HK-2 (cell line): ENCODE results near the gene MBTPS1.

Source experiments
- DNase-seq: peaks from one replicate; pipeline ENCODE4 v3.0.0-alpha.2; 2018; ENCODE audit not compliant: unreplicated experiment

MBTPS1 gene

DNA sequence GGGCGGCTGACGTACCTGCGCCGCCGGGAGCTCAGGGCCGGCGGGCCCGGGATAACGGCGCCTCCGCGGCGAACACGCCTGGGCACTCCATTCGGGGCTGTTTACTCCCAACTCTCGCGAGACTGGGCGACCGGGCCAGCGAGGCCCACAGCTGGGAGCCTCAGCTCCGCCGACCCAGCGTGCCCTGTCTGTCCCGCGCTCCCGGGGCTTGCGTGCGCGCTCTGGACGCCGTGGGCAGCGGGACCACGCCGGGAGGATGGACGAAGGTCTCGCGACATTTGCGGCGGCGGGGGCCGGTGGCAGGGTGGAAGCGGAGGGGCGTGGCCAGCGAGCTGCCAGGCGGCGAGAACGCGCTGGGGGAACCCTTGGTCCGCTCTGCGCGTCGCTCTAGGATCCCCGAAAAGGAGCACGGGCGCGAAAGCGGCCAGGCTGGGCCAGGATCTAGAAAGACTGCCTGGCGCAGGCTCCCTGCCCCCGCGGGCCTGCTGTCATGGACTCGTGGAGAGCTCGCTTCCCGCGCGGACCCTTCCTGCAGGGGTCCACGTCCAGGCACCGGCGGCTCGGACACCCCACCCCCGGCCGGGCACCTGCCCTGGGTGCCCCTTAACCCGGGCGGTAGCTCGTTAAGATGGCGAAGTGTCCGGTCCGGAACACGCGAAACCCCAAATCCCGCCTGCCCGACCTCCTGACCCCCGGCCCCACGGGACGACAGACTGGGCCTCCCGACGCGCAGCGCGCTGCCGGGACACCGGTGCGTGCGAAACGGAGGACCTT, at the start of gene MBTPS1:
Gene MBTPS1, minus strand, starts transcription at position 223 of the 774 bp plus-strand sequence. CDS start 15,159 bp downstream, outside the sequence.
- peak; percentile 99 for DNase-seq

DNA sequence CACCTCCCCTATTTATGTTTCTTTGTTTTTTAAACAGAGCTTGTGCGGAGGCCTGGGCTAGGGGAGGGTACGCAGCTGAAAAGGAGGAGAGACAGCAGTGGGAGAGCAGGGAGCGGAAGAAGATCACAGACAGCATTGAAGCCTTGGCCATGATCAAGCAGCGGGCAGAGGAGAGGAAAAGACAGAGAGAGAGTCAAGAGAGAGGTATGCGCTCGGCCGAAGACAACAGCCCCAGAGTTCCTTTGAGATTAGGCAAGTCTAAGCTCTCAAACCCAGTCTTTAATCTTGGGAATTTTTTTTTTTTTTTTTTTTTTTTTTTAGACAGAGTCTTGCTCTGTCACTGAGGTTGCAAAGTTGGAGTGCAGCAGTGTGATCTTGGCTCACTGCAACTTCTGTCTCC, 49.0 kb upstream of the MBTPS1 start:
- DNase-seq: no peak

DNA sequence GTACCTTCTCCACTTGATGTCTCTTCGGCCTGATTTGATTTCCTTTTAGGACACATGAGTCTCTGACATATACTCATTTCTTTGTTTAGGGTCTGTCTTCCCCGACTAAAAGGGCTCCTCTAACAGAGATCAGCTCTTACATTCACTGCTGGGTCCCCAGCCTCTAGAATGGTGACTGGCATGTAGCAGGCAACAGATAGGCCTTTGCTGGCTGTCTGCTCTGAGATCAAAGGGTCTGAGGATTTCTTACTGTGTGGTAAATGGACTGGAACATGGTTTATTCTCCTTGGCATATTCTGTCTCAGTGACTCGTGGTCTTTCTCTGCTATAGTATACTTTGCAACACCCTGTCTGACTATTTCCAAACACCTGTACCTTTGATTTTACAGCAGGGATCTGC, 45.1 kb upstream of the MBTPS1 start:
- DNase-seq: no peak

DNA sequence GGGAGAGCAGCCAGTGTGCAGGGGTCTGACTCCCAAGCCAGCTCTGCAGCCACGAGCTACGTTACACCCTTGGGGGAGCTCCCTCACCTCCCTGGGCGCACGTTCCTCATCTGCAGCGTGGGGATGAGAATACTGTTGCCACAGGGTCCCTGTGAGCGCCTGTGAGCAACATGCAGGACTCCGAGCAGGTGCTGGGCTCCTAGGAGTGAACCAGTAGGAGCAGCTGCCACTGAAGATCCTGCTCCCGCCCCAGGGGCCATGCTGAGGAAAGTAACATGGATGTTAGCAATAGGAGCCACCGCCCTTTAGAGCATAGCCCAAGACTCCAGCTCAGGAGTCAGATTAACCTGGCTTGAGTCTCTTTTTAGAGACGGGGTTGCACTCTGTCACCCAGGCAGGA, 44.3 kb upstream of the MBTPS1 start:
- no peak for DNase-seq

- no peak for DNase-seq
These were observed 43.1 kb upstream of the MBTPS1 start for GRCh38 chr16:84159800-84160199.

GRCh38 chr16:84159007-84159406, 42.3 kb upstream of the MBTPS1 start:
- no peak for DNase-seq

DNA sequence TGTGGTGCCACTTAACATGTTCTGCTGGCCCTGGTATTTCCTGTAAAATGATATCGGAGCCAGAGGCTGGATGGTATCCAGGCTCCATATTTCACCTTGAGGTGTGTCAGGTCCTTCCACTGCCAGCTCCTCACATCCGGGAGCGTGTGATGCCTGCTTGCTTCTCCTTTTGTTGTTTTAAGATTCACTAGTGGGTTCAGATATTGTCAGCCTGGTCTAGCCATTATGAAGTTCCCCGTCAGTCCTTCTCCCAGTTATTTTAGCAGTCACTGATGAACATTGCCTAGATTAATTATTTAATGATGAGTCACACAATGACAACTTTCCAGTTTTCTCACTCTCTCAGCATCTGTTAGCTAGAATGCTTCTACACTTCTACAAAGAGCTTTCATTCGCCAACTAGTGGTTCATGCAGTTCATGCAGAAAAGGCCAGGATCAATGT, 39.6 kb upstream of the MBTPS1 start:
- DNase-seq: peak; percentile 57

- DNase-seq: no peak
These were observed 39.0 kb upstream of the MBTPS1 start for GRCh38 chr16:84155771-84156170.

GRCh38 chr16:84155226-84155625, 38.5 kb upstream of the MBTPS1 start:
- DNase-seq: no peak

- DNase-seq: no peak
These were observed 37.0 kb upstream of the MBTPS1 start for GRCh38 chr16:84153660-84154214.

DNA sequence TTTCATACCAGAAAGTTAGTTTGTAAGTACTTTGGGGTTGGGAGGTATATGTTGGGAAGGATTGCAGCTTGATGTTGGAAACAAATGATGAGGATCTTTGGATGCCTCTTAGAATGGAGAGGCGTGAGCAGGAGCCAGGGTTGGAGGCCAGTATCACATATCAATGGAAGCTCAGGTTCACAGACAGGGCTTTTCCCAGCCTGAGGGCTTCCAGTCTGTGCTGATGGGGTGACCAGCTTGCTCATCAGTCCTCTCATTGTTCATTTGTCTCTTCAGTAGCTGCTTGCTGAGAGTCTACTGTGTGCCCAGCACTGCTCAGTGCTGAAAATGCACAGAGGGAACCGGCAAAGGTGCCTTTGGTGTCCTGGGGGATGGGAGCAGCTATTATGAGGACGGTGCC, 34.2 kb upstream of the MBTPS1 start:
- DNase-seq: no peak

- DNase-seq: peak; percentile 92
These were observed 28.3 kb upstream of the MBTPS1 start, which contains the start of the genes DNAAF1 and HSDL1 for GRCh38 chr16:84144859-84145639. DNAAF1 (plus strand) TSS chr16:84145308; CDS start chr16:84145441, 133 bp downstream. HSDL1 (minus strand) TSS chr16:84145177; CDS start chr16:84131321, 13,856 bp downstream.

DNA sequence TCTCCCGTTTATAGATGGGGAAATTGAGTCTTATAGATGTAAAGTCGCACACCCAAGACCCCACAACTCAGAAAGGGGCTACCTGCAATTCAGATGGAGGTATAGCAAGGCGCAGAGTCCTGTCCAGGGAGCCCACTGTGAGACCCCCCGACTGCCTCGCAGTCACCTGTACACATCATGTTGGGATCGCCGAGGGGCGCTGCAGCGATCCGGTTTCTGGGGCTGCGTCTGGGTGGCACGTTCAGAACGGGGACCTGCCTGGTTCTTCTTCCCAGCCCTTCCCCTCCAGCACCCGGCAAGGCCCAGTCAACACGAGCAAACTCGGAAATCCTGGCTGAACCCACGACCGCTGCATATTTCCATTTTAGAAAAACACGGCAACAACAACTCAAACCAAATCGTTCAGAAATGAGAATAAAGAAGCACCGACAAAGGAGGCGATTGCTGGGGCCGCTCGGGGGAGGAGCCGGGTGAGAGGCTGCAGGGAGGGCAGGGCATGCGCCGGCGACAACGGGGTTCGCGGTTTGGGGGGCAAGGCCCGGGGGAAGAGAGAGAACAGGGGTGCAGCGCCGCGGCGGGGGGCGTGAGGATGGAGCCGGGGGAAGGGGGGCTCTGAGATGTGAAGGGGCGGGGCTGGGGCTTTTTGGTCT, 27.6 kb upstream of the MBTPS1 start:
- peak; percentile 37 for DNase-seq

DNA sequence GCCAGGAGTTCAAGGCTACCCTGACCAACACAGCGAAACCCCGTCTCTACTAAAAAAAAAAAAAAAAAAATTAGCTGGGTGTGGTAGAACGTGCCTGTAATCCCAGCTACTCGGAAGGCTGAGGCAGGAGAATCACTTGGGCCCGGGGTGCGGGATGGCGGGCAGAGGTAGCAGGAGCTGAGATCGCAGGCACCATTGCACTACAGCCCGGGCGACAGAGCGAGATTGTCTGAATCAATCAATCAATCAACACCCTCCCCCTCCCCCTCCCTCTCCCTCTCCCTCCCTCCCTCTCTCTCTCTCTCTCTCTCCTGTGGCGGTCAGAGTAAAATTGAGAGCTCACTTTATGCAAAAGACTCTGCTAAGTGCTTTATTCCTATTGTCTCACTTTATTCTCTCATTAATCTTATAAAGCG, 27.1 kb upstream of the MBTPS1 start:
- no peak for DNase-seq

GRCh38 chr16:84143081-84143480, 26.3 kb upstream of the MBTPS1 start:
- DNase-seq: no peak

- no peak for DNase-seq
These were observed 24.5 kb upstream of the MBTPS1 start for GRCh38 chr16:84141143-84141670.

- DNase-seq: no peak
These were observed 23.0 kb upstream of the MBTPS1 start for GRCh38 chr16:84139628-84140258.

- DNase-seq: no peak
These were observed 22.3 kb upstream of the MBTPS1 start for GRCh38 chr16:84138824-84139627.

DNA sequence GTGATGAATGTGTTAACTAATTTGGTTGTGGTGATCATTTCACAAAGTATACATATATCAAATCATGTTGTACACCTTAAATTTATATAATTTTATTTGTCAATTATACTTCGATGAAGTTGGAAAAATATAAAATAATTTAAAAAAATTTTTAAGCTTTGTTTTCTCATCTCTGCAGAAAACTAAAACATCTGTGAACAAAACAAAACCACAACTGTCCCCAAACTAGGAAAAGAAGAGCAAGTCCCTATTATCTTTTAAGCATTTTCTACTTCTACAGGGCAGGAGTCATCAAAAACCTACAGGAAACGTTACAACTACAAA, 21.7 kb upstream of the MBTPS1 start:
- DNase-seq: no peak

DNA sequence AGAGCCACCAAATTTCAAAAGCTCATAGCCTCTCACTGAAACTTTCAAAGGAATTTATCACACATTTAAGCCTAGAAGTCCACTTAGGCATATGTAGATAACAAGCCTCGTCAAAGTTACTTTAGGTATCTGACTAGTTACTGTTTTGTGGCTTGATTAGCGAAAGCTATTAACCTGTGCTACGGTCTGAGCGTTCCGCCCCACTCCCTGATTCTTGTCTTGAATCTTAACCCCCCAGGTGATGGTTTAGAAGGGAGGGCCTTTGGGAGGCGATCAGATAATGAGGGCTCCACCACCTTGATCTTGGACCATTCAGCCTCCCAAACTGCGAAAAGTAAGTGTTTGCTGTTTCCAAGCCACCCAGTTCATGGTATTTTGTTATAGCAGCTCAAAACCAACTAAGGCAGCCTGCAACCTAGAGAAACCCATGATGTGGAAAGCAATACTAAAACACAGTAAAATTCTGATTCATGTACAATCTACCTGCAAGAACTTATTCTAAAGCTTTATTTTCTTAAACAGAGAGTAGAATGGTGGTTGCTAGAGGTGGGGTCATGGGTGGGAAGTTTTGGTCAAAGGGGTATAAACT, 21.1 kb upstream of the MBTPS1 start:
- no peak for DNase-seq
